ENCODE data around the gene FAAH.
A peak's percentile ranks its signal among the peaks of the same experiment; 100 is the strongest.

The FAAH gene

DNA sequence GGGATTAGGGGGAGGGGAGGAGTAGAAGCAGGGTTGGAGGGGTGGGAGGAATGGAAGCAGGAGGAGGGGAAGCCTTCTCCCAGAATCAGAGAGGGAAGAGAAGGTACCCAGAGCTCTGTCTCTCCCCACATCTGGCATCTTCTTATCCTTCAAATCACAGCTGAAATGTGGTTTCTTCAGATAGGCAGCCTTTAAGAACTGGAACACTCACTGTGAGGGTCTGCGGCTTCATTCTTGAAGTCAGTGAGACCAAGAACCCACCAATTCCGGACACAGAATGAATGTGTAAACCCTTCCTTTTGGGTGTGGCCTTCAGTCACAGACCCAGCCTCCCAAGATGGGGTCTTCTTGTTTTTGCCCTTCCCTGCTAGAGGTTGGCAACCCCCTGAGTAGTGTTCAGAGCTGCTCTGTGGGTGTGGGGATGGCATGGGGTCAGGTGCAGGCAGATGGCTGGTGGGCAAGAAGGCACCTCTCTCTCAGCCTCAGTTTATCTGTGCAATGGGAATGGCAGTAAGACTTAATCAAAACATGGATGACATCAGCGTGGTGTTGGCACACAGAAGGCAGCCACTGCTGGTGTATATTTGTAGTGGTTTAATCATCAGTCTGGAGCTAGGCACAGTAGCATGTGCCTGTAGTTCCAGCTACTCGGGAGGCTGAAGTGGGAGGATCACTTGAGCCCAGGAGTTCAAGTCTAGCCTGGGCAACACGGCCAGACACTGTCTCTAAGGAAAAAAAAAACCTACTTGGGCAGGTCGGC lies 7.2 kb downstream of the FAAH start:
- no peak for DNase-seq

DNA sequence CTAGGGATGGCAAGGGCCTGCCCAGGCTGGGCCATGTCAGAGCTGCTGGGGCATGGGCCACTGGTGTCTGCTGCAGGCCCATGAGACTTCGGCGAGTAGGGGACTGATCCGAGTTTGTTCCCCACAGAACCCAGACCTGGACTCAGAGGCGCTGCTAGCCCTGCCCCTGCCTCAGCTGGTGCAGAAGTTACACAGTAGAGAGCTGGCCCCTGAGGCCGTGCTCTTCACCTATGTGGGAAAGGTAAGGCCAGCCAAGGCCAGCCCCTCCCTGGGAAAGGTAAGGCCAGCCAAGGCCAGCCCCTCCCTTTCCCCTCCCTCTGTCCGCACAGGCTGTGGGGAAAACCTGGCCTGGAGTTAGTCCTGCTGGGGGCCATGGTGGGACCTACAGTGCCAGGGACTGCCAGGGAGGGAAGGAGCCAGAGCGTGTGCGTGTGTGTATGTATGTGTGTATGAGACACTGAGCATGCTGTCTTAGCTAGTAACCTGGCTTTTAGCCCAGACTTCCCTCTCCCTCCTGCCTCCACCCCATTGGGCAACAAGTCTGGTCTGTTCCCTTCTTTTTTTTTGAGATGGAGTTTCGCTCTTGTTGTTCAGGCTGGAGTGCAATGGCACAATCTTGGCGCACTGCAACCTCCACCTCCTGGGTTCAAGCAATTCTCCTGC lies 8.0 kb downstream of the FAAH start:
- DNase-seq: peak; percentile 77

DNA sequence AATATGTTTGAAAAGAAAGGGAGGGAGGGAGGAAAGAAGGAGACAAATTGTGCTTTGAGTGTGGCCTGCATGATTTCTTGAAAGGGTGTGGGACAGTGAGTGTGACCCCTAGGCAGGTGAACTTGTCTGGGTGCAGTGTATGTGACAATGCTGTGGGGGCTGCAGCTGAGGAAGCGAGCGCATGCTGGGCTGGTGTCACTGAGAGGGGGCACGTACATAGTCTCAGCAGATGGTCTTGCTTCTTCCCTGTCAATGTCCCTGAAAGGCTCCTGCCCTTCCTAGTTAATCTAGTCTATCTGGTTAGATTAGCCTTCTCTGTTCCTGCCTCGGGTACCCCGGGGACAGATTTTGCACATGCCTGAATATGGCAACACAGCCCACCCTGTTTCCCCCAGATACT lies 9.8 kb downstream of the FAAH start:
- DNase-seq: no peak

DNA sequence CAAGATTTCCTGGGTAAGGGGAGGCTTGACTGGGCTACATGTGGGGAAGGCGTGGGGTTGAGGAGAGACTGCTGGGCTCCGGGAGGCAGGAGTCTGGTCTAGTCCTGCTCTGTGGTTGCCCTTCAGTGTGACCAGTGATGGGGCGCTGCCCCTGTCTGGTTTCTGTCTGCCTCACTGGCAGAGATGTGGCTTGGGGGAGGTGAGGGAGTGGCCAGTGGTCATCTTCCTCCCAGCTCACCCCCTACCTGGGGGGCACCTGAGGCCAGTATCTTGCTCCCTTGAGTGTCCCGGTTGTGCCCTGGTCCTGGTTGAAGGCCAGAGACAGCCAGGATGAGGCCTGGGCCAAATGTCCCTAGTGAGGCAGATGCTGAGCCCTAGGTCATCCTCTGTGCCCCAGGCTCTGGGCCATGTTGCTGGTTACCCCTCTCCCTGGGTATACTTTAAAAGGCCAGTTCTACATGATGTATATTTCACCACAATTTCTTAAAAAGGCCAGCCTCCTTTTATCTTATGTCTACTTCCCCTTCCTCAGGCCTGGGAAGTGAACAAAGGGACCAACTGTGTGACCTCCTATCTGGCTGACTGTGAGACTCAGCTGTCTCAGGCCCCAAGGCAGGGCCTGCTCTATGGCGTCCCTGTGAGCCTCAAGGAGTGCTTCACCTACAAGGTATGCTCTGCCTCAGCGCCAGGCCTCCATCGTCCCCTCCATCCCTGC lies 10.5 kb downstream of the FAAH start:
- DNase-seq: no peak

DNA sequence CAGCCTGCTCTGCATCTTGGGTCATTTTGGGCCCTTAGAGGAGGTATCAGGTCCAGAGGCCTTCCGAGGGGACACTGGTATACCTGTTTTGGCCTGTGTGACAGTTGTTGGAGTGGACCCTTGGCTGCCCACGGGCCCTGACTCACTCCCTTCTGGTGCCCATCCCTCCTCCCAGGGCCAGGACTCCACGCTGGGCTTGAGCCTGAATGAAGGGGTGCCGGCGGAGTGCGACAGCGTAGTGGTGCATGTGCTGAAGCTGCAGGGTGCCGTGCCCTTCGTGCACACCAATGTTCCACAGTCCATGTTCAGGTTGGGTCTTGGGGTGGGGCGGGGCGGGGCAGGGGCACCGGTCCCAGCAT lies 11.1 kb downstream of the FAAH start:
- no peak for DNase-seq

DNA sequence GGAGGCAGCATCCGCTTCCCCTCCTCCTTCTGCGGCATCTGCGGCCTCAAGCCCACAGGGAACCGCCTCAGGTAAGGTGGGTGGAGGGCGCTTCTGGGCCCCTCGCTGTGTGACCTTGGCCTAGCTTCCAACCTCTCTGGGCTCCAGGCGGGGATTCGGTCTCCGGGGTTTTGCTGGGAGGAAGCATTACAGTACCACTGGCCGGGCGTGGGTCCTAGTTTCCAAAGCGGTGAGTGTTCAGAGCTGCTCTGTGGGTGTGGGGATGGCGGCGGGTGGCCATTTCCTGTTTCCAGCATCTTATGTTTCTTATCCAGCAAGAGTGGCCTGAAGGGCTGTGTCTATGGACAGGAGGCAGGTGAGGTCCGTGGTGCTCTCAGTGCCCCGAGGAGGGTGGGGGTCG lies 11.6 kb downstream of the FAAH start:
- DNase-seq: no peak

DNA sequence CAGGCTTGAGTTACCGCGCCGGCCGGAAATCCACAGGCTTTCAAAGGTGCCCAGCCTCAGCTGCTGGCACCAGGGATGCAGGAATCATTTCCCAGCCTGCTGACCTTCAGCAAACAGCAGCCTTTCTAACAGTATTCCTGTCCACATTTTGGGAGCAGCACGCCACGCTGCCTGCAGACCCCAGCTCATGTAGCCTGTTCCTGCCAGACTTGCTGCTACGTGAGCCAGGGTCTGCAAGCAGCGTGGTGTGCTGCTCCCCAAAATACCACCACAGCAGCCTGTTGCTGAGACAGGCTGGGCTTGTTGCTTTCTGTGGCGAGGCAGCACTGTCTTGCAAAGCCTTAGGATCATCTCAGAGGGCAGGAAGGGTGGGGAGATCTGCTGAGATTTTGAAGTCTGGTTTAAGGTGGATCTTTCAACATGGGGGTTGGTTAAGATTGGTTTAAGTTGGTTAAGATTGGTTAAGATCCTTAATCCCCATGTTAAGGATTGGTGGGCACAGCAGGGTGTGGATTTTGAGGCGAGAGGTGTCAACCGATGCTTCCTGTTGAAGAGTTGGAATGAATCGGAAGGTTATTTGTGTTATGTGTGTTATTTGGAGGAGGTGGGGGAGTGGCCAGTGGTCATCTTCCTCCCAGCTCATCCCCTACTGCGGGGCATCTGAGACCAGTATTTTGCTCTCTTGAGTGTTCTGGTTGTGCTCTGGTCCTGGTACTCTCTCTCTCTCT lies 12.9 kb downstream of the FAAH start:
- no peak for DNase-seq

DNA sequence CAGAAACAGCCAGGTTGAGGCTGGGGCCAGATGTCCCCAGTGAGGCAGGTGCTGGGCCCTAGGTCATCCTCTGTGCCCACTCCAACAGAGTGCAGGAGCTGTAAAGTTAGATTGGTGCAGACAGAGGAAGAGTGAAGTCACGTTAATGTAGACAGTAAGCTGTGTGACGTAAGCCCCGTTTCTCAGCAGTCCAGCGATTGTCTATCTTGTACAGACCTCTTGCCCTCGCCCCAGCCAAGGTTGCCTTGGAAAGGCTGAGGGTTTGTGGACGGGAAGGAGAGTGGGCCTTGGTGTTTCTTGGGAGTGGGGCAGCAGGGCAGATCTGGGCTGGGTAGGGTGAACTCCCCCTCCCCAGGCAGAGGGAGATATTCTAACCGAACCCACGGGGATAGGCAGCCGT lies 13.5 kb downstream of the FAAH start:
- no peak for DNase-seq

DNA sequence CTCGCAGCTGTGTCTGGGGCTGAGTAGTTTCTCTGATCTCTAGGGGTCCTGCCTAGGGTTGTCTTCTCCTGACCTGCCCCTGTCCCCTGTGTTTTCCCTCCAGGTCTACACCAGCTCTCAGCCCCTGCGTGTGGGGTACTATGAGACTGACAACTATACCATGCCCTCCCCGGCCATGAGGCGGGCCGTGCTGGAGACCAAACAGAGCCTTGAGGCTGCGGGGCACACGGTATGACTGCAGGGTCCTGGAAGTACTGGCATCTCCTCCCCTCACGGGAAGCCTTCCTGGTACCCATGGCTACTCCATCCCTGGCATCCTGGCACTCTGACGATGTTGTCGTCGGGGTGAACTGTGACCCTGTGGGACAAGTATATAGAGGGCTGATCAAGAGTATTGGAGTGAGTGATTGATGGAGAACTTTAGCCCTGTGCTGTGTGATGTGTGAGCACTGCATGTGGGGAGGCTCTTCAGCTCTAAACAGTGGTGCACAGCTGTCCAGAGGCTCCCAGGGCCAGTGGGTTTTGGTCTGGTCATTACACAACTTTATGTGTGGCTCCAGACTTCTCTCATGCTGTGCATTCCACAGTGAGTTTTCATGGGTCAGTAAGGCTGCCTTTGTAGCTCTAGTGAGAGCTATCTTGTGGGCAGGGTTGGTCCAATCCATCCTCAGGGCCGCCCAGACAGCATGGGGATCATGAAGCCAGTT lies 14.4 kb downstream of the FAAH start:
- no peak for DNase-seq

DNA sequence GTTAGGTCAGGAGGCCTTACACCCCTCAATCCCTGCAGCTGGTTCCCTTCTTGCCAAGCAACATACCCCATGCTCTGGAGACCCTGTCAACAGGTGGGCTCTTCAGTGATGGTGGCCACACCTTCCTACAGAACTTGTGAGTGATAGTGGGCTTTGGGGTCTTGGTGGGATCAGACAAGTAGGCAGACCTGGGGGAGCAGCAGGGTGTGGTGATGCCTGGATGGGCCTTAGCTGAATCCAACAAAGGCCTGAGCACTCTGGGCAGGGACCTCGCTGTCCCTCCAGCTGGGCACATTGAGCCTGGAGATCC lies 14.9 kb downstream of the FAAH start:
- DNase-seq: no peak

DNA sequence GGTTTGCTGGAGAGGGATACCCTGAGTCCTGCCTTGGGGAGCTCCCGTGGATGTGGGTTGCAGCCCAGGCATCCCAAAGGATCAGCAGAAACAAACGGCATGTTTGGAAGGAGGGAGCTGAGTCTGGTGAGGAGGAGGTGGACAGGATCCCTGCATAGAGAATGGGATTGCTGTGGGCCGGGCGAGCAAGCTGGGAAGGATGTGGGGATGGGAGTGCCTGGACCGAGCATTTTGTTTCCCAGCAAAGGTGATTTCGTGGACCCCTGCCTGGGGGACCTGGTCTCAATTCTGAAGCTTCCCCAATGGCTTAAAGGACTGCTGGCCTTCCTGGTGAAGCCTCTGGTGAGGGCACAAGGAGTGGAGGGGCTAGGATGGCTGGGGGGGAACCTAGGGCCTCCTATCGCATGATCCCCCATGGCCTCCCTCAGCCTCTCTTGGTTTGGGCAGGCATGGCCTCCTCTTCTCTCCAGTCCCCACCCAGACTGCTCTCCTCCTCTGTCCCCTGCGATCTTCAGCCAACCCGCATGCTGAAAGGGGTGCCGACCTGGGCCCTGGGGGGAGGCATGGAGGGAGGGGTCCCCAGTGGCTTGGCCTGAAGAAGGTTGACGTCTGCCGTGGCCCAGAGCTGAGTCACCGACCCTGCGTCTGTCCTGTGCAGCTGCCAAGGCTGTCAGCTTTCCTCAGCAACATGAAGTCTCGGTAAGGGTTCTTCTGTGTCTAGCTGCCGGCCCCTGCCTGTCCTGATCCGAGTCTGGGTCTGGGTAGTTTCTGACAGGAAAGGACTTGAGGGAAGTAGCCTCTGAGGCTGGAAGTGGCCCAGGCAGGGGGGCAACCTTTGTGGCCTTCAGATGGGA lies 16.3 kb downstream of the FAAH start:
- no peak for DNase-seq

DNA sequence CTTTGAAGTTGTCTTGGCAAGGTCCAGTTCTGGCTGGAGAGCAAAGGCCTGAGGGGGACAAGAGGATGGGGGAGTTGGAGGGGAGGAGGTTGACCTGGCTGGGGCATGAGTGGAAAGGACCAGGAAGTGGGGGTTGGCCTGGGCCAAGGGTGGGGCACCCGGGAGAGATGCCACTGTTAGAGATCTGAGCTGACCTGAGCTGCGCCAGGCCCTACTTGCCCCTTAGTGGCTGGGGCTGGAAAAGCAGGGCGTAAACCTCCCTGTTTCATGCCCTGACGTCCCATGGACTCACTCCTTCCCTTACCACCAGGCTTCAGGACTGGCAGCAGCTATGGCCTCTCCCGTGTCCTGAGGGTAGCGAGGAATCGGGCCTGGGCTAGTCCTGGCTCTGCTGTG lies 16.9 kb downstream of the FAAH start:
- DNase-seq: no peak

DNA sequence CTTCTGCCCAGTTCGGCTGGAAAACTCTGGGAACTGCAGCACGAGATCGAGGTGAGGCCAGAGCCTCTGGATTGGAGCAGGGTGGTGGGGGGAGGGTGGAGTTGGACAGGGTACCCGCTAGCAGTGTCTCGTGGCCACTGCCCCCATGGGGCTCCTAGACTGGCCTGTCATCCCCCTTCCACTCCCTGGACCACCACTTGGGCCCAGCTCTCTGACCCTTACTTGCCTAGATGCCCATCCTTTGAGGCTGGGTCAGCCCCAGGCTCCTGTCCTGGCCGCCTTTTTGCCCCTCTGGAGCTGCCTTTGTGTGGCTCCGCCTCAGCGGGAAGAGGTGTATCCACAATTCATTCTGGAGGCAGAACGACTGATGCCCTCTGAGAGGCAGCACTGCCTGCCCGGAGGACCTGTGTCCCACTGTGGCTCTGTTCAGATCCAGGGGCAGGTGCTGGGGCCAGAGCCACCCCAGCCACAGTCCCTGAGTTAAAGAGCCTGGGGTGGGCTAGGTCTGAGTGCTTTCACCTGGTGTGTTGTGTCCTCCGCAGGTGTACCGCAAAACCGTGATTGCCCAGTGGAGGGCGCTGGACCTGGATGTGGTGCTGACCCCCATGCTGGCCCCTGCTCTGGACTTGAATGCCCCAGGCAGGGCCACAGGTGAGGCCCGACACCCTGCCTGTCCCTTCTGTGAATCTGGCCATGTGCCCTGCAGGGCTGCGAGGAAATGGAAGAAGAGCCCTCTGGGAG lies 17.7 kb downstream of the FAAH start:
- no peak for DNase-seq

DNA sequence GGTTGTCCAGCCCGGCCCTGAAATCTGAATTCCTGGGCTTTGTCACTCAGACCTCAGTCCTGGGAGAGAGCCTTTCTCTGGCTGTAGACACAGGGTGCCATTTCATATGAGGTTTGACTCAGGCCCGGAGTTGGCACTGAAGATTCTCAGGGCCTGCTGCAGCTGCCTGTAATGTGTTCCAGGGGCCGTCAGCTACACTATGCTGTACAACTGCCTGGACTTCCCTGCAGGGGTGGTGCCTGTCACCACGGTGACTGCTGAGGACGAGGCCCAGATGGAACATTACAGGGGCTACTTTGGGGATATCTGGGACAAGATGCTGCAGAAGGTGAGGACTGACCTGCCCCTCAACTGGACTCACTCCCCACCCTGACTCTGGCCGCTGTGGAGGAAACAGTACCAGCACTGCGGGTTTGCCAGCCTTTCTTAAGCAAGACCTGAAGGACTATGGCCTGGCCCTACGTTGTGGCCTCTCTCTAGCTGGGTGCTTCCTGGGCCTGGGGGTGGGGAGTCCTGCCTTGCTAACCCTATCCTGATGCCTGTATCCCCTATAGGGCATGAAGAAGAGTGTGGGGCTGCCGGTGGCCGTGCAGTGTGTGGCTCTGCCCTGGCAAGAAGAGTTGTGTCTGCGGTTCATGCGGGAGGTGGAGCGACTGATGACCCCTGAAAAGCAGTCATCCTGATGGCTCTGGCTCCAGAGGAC lies 18.9 kb downstream of the FAAH start:
- no peak for DNase-seq

DNA sequence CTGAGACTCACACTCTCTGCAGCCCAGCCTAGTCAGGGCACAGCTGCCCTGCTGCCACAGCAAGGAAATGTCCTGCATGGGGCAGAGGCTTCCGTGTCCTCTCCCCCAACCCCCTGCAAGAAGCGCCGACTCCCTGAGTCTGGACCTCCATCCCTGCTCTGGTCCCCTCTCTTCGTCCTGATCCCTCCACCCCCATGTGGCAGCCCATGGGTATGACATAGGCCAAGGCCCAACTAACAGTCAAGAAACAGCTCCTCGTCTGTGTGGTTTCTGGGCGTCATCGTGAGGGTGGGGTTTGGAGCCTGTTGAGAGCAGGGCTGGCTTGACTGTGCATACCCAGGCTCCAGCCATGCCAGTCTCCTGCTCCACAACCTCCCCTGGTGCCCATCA lies 19.5 kb downstream of the FAAH start:
- DNase-seq: peak; percentile 19

DNA sequence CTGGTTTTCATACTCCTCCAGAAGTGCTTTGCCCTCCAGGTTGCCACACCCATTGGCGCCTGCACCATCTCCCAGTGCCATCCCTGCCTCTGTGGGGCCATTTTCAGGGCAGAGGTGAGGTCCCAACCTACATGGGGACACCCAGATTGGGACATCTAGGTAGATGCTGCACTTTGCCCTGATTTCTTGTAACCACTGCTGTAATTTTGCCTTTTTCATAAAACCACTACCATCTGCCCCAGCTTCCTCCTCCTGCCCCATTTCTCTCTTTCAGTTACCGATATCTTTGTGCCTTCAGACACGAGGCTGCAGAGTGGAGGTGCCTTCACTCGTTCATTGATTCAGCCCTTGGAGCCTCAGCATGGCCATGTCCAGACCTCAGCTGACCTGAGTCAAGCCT lies 21.4 kb downstream of the FAAH start:
- DNase-seq: no peak

DNA sequence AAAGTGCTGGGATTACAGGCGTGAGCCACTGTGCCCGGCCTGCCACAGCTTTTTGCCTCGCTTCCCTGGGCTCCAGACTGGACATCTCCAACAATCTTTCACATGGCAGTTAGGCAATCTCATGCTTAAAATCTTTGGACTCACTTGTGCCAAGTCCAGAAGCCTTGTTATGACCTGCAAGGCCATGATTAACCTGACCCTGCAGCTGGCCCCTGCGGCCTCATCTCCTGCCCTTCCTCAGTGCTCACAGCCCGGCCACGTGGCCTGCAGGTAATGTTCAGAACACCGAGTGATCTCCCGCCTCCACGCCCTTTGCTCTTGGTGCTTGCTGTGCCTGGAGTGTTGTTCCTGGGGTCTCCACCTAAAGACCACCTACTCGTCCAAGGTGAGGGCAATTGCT lies 24.9 kb downstream of the FAAH start:
- no peak for DNase-seq

DNA sequence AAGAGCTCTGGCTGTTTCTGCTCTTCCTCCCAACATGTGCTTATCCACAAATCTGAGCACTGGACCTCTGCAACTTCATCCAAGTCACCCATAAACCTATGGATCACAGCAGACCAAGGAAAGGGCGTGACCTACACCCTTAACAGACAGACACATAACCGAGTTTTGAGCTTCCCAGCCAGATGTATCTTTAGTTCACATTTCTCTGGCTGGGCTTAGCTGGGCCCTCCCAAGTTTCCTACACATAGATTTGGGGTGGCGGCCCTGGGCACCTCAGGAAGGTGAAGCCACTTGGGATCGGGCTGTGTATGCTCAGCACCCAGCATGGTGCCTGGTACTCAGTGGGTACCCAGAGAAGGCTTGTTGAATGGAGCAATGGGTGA lies 26.4 kb downstream of the FAAH start:
- DNase-seq: no peak

DNA sequence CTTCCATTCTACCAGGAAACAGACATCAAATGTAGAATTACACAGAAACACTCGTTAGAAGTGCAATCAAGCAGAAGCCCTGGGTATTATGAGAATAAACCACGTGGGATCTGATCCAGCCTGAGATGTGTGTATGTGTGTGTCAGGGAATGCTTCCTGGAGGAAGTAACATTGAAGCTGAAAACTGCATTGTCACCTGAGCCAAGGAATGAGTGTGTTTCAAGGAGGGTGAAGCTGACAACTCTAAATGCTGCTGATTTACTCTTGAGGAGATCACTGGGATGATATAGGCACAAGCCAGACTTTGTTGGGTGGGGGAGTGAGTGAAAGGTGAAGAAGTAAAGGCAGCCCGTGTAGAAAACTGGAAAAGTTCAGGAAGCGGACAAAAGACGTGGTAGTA lies 27.6 kb downstream of the FAAH start:
- no peak for DNase-seq

DNA sequence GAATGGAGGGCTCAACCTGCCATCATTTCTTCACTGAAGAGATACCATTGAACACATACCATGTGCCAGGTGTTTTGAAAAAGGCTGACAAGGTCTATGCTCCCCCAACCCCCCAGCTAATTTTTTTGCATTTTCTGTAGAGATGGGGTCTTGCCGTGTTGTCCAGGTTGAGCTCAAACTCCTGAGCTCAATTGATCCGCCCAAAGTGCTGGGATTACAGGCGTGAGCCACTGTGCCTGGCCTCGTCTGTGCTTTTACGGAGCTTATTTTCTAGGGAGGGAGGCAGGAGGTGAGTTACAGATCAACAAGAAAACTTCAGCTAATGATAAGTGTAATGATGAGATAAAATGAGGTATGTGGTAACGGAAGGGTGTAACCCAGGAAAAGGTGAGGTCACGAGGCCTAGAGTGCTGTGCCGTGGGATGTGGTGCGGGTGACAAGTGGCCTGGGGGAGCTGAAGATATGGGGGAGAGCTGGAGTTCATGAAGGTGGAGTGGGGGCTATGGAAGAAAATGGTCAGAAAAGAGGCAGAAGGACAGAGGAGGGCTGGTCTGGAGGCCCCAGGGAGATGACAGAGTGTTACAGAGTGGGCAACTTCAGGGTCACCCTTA lies 28.2 kb downstream of the FAAH start:
- DNase-seq: no peak

Data from fibroblast of skin of back (primary cell).